Gastroesophageal sphincter (tissue), 3 donors: ENCODE results near the gene CPAMD8.
A peak's percentile ranks its signal among the peaks of the same experiment; 100 is the strongest.

Experiments used
- EP300 ChIP-seq: sonication (generic); formaldehyde crosslinking; IDR thresholded peaks from one replicate; pipeline ENCODE4 v1.6.1; 2017; ENCODE audit warnings: antibody characterized with exemption, mild to moderate bottlenecking
- POLR2A ChIP-seq, 2 donors: fragments of 450-650 bp; IDR thresholded peaks; one replicate each; pipeline ENCODE4 v1.6.1; 2017; ENCODE audit warnings: antibody characterized with exemption in 2 of 2, mild to moderate bottlenecking in 2 of 2, moderate library complexity in 1 of 2
- TF ChIP-seq, protein P1 (sequence below), 4 experiments: fragments of 200-600 bp in 2 of 4; fragments of 450-650 bp in 2 of 4; sonication (generic) in 1 of 4; IDR thresholded peaks; one replicate each; pipeline ENCODE4 v1.5.1; 2017 to 2019; ENCODE audit warnings: antibody characterized with exemption in 4 of 4, mild to moderate bottlenecking in 2 of 4, moderate library complexity in 2 of 4

DNA sequence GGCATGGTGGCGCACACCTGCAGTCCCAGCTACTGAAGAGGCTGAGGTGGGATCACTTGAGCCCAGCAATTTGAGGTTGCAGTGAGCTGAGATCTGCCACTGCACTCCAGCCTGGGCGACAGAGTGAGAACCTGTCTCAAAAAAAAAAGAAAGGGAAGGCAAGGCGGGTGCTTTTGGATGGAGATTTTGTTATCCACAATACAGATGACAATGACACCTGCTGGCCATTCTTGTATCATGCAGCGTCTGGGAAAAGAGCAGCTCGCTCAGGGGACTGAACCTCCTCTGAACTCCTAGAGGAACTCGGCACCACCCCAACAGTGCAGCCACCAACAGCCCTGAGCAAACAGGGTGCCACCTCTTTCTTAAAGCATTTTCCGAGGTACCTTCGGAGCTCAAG is 25.8 kb upstream of the CPAMD8 start:
- TF ChIP-seq, protein P1, sequence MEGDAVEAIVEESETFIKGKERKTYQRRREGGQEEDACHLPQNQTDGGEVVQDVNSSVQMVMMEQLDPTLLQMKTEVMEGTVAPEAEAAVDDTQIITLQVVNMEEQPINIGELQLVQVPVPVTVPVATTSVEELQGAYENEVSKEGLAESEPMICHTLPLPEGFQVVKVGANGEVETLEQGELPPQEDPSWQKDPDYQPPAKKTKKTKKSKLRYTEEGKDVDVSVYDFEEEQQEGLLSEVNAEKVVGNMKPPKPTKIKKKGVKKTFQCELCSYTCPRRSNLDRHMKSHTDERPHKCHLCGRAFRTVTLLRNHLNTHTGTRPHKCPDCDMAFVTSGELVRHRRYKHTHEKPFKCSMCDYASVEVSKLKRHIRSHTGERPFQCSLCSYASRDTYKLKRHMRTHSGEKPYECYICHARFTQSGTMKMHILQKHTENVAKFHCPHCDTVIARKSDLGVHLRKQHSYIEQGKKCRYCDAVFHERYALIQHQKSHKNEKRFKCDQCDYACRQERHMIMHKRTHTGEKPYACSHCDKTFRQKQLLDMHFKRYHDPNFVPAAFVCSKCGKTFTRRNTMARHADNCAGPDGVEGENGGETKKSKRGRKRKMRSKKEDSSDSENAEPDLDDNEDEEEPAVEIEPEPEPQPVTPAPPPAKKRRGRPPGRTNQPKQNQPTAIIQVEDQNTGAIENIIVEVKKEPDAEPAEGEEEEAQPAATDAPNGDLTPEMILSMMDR (IDR thresholded peaks at IDR 0.05): peak in 3 of 4 experiments; percentile 56 to 65 (median 64)
- TF ChIP-seq POLR2A (IDR thresholded peaks at IDR 0.05): no peak
- no peak for TF ChIP-seq EP300
